ENCODE data around the gene FSD1.

Gene FSD1

GRCh38 chr19:4304538-4305256, at the start of gene FSD1:
FSD1 (plus strand) TSS chr19:4304598; CDS start chr19:4304747, 149 bp downstream.
- no peak for TF ChIP-seq CTCF (IDR thresholded peaks at IDR 0.05; ENCODE audit: control insufficient read depth, extremely low read depth, insufficient read depth)
- no peak for DNase-seq (ENCODE audit: low read depth)
- H3K4me3 ChIP-seq (ENCODE audit: low read depth, low read length): no peak within 1 kb of the TSS

GRCh38 chr19:4256563-4256962, 47.8 kb upstream of the FSD1 start:
- no peak for TF ChIP-seq CTCF (IDR thresholded peaks at IDR 0.05; ENCODE audit: control insufficient read depth, extremely low read depth, insufficient read depth)
- no peak for DNase-seq (ENCODE audit: low read depth)

GRCh38 chr19:4257025-4257424, 47.4 kb upstream of the FSD1 start:
- no peak for DNase-seq (ENCODE audit: low read depth)
- TF ChIP-seq CTCF (IDR thresholded peaks at IDR 0.05; ENCODE audit: control insufficient read depth, extremely low read depth, insufficient read depth): no peak
- H3K4me3 ChIP-seq (ENCODE audit: low read depth, low read length): no peak overlapping the region

More at GRCh38 chr19:4256563-4256962, 47.8 kb upstream of the FSD1 start:
- no peak overlapping the region for H3K4me3 ChIP-seq (ENCODE audit: low read depth, low read length)

GRCh38 chr19:4258181-4258580, 46.2 kb upstream of the FSD1 start:
- no peak for TF ChIP-seq CTCF (IDR thresholded peaks at IDR 0.05; ENCODE audit: control insufficient read depth, extremely low read depth, insufficient read depth)
- DNase-seq (ENCODE audit: low read depth): no peak

GRCh38 chr19:4260613-4261191, 43.7 kb upstream of the FSD1 start:
- H3K4me3 ChIP-seq (ENCODE audit: low read depth, low read length): no peak overlapping the region
- TF ChIP-seq CTCF (IDR thresholded peaks at IDR 0.05; ENCODE audit: control insufficient read depth, extremely low read depth, insufficient read depth): no peak
- DNase-seq (ENCODE audit: low read depth): no peak

More at GRCh38 chr19:4258181-4258580, 46.2 kb upstream of the FSD1 start:
- H3K4me3 ChIP-seq (ENCODE audit: low read depth, low read length): no peak overlapping the region

GRCh38 chr19:4264812-4265211, 39.6 kb upstream of the FSD1 start:
- no peak for DNase-seq (ENCODE audit: low read depth)
- no peak for TF ChIP-seq CTCF (IDR thresholded peaks at IDR 0.05; ENCODE audit: control insufficient read depth, extremely low read depth, insufficient read depth)
- H3K4me3 ChIP-seq (ENCODE audit: low read depth, low read length): no peak overlapping the region

Measured in LNCaP clone FGC (cell line).